Fibroblast of lung (primary cell): ENCODE results near the gene GALNT7.

Experiments used
- EZH2 ChIP-seq: IDR thresholded peaks from 2 replicates; pipeline ENCODE4 v1.5.1; 2012; ENCODE audit warnings: low read length, control low read depth, mild to moderate bottlenecking; ENCODE audit errors: missing control alignments
- TF ChIP-seq, protein P1 (sequence below), 2 donors: IDR thresholded peaks in 1 of 2; conservative IDR thresholded peaks in 1 of 2; 1 replicate in 1 of 2; 2 replicates in 1 of 2; pipeline ENCODE4 v1.5.1; 2011 to 2012; ENCODE audit warnings: low read length in 2 of 2, control low read depth in 1 of 2, inconsistent platforms in 1 of 2, low read depth in 1 of 2, mild to moderate bottlenecking in 1 of 2

DNA sequence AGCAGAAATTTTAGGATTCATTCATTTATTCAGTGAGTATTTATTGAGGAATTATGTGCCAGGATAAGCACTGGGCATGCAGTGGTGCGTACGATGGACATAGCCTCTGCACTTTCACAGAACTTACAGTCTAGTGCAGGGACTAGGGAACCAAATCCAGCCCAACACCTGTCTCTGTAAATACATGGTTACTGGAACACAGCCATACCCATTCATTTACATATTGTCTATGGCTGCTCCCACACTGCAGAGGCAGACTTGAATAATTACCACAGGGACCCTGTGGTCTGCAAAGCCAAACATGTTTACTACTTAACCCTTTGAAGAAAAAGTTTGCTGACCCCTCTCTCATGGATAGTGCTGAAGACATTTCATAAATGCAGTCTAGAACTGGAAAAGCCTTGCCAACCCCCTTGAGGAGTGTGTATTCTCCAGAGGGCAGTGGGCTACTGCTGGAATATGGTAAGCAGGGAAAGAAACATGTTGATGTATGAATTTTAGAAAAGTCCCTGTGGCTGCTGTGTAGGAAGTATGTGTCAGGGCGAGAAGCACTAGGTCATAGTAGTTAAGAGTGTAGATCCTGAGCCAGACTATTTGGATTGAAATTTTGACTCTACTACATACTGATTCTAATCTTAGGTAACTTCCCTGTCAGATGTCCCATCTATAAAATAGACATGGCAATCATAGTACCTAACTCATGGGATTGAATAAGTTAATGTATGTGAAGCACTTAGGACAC, 75.5 kb downstream of the GALNT7 start:
- TF ChIP-seq, protein P1, sequence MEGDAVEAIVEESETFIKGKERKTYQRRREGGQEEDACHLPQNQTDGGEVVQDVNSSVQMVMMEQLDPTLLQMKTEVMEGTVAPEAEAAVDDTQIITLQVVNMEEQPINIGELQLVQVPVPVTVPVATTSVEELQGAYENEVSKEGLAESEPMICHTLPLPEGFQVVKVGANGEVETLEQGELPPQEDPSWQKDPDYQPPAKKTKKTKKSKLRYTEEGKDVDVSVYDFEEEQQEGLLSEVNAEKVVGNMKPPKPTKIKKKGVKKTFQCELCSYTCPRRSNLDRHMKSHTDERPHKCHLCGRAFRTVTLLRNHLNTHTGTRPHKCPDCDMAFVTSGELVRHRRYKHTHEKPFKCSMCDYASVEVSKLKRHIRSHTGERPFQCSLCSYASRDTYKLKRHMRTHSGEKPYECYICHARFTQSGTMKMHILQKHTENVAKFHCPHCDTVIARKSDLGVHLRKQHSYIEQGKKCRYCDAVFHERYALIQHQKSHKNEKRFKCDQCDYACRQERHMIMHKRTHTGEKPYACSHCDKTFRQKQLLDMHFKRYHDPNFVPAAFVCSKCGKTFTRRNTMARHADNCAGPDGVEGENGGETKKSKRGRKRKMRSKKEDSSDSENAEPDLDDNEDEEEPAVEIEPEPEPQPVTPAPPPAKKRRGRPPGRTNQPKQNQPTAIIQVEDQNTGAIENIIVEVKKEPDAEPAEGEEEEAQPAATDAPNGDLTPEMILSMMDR (conservative IDR thresholded peaks at IDR 0.05 in 1 of 2, IDR thresholded peaks at IDR 0.05 in 1 of 2; ENCODE audit: low read depth in 1 of 2, low read length in 2 of 2) = no peak
- TF ChIP-seq EZH2 = no peak
